ENCODE measurements around the gene RIMS1.
"Not testable (repeated sequence)": the region's sequence is repeated elsewhere in the genome, so short reads cannot be mapped to it uniquely, and the experiment has no call there.

The RIMS1 gene

DNA sequence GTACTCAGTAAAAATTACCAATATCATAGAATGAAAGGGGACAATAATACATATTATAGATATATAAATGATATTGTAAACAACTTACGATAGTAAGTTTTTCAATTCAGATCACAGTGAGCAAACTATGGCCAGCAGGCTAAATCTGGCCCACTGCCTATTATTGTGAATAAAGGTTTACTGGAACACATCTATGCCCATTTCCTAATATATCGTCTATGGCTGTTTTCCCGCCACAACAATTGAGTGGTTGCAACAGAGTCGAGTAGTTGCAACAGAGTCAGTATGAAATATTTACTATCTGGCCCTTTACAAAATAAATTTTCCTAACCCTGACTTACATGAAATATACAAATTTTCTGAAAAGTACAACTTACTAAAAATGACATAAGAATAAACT is 438.2 kb downstream of the RIMS1 start:
- ATAC-seq (replicated peaks) (no peak), DNase-seq (no peak)
- no peaks in the 10 kb centered on the region for H3K36me3 Mint-ChIP-seq
- H3K4me3 Mint-ChIP-seq: no peak overlapping the region
- H3K27me3 Mint-ChIP-seq: peaks cover 8 to 21% of the 10 kb centered on the region in 2 donors
- H3K4me1 Mint-ChIP-seq: no peaks in the 10 kb centered on the region
- H3K9me3 Mint-ChIP-seq: no peaks in the 10 kb centered on the region
- no peak overlapping the region for H3K27ac Mint-ChIP-seq

DNA sequence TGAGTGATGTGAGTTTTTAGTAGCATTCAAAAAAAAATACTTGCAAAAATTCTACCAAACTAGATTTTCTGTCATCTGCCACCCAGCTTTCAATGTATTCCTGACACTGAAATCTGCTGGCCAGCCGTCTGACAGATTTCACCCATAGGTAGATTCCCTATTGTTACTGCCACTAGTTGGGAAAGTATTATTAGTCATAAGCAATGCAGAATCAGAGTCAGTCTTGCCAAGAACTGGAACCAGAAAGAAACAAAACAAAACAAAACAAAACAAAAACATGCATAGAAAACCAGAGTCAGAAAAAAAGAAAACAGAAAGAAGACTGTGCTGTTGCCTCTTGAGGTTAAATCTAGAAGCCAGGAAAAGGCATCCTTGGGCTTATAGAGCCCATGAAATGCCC is 442.4 kb downstream of the RIMS1 start:
- no peak for ATAC-seq (replicated peaks)
- no peaks in the 10 kb centered on the region for H3K9me3 Mint-ChIP-seq
- H3K36me3 Mint-ChIP-seq: no peaks in the 10 kb centered on the region
- DNase-seq: no peak
- H3K4me1 Mint-ChIP-seq: no peaks in the 10 kb centered on the region
- H3K27ac Mint-ChIP-seq: no peak overlapping the region
- H3K27me3 Mint-ChIP-seq: peaks cover 20 to 22% of the 10 kb centered on the region in 2 donors
- H3K4me3 Mint-ChIP-seq: no peak overlapping the region

DNA sequence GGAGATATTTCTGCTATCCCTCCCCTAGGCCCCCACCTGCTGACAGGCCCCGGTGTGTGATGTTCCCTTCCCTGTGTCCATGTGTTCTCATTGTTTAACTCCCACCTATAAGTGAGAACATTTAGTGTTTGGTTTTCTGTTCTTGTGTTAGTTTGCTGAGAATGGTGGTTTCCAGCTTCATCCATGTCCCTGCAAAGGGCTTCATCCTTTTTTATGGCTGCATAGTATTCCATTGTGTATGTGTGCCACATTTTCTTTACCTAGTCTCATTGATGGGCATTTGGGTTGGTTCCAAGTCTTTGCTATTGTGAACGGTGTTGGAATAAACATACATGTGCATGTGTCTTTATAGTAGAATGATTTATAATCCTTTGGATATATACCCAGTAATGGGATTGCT is 448.9 kb downstream of the RIMS1 start:
- not testable (repeated sequence) for DNase-seq; H3K4me1 Mint-ChIP-seq; H3K36me3 Mint-ChIP-seq; H3K27ac Mint-ChIP-seq; H3K9me3 Mint-ChIP-seq; H3K4me3 Mint-ChIP-seq; ATAC-seq (replicated peaks)
- H3K27me3 Mint-ChIP-seq: peaks cover 0 to 16% of the 10 kb centered on the region in 2 donors

DNA sequence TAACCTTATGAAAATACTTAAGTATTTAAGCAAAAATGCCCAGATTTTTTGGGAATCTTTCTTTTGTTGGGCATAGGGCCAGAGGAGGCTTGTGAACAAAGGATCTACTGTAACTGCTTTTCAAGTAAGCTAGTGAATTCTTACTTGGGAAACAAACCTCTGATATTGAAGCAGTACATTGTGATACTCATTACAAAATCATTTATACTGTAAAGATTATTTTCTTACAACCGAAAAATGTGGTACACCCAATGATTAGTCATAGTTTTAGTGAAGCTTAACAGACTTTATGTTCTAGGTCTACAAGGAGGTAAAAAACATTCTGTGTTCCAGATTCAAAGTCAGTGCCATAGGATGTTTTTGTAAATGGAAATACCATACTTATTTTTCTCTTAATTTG is 462.6 kb downstream of the RIMS1 start:
- H3K36me3 Mint-ChIP-seq: no peaks in the 10 kb centered on the region
- peaks cover 0 to 5% of the 10 kb centered on the region in 2 donors for H3K27me3 Mint-ChIP-seq
- no peak overlapping the region for H3K4me3 Mint-ChIP-seq
- no peaks in the 10 kb centered on the region for H3K9me3 Mint-ChIP-seq
- H3K27ac Mint-ChIP-seq: no peak overlapping the region
- H3K4me1 Mint-ChIP-seq: no peaks in the 10 kb centered on the region
- no peak for ATAC-seq (replicated peaks)
- no peak for DNase-seq

DNA sequence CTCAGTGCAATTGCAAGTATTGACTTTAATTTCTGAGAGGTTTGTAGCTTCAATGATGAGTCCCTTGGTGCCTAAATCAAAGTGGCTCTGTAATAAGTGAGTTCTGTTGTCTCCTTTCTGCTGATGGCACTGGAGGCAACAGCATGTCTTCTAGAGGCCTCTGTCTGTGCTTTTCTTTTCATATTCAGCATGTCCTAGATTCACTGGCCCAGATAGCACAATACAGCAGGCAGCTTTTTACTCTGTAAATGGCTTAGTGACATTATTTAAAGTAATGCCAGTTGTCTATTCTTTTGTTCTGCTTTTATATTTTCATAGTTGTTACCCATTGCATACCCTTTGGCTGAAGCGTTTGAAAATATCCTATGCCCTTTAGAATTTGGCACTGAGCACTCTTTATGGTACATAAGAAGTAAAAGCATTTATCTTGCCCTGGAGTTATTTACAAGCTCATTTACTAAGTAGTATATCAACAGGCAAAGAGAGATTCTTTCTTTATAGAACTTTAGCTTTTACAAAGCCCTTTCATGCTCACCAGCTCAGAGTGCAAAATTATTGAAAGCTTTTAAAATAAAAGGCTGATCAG is 464.0 kb downstream of the RIMS1 start:
- Mint-ChIP-seq H3K27me3 (peaks cover under 1 to 5% of the 10 kb centered on the region in 2 donors), H3K4me3 (no peak overlapping the region), H3K9me3 (no peaks in the 10 kb centered on the region), H3K4me1 (no peaks in the 10 kb centered on the region), H3K27ac (no peak overlapping the region), H3K36me3 (no peaks in the 10 kb centered on the region)
- DNase-seq (no peak), ATAC-seq (replicated peaks) (no peak)

DNA sequence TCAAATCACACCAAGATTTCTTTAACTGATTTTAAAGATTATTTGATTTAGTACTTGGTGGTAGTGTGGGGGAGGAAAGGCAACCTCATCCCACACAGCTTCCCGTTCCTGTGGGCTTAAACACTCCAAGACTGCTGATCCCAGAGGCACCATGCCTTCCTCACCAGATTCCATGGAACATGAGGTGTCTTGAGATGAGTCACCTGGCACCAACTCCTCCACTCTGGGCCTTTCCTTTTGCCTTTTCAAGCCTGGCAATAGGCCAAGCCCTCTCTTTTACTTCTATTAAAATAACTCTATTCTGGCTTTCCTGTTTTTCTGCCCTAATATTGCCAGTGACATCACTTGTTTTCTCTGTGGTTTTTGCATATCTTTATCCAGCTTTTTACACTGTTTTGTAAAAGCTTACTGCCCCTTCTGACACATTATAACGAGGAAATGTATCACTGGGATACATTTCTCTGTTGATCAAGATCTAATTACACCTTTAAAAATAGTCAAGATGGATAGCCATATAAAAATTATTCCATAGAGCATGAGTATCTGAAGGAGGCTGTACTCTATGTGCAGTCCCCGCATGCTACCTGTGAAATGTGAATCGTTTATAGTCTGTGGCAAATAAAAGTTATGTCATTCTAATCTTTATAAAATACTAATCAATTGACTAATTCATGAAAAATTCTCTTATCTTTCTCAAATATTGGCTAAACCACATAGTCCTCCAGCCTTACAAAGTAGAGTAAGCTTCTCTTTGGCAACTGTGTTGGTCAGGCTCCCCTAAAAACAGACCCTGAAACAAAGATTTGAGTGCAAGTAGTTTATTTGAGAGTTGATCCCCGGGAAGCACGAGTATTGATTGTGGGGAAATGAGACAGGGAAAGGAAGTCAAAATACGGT is 477.7 kb downstream of the RIMS1 start:
- Mint-ChIP-seq H3K27ac (no peak overlapping the region), H3K27me3 (peaks cover 4 to 26% of the 10 kb centered on the region in 2 donors), H3K9me3 (no peaks in the 10 kb centered on the region), H3K4me1 (peaks cover 0 to 2% of the 10 kb centered on the region in 2 donors), H3K4me3 (no peak overlapping the region), H3K36me3 (no peaks in the 10 kb centered on the region)
- DNase-seq (no peak), ATAC-seq (replicated peaks) (no peak)

DNA sequence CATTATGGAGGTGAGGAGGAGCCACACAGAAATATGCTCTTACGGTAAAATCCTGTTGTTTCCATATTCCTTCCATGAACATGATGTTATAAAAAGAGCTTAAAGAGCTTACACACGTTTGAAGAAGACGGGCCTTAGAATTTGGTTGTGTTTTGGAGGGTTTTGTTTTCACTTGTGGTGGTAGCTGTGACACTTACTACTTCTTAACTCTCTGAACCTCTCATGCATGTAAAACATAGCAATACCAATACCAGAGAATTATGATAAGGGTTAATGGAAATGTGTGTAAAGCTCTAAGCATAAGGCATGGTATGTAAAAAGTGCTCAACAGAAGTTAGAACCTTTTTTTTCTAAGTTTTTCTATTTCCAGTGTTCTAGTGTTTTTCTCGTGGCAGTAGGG is 479.4 kb downstream of the RIMS1 start:
- Mint-ChIP-seq H3K4me1 (peaks cover 0 to 2% of the 10 kb centered on the region in 2 donors), H3K36me3 (no peaks in the 10 kb centered on the region), H3K4me3 (no peak overlapping the region), H3K9me3 (no peaks in the 10 kb centered on the region), H3K27ac (no peak overlapping the region), H3K27me3 (peaks cover 4 to 26% of the 10 kb centered on the region in 2 donors)
- no peak for DNase-seq
- ATAC-seq (replicated peaks): no peak

DNA sequence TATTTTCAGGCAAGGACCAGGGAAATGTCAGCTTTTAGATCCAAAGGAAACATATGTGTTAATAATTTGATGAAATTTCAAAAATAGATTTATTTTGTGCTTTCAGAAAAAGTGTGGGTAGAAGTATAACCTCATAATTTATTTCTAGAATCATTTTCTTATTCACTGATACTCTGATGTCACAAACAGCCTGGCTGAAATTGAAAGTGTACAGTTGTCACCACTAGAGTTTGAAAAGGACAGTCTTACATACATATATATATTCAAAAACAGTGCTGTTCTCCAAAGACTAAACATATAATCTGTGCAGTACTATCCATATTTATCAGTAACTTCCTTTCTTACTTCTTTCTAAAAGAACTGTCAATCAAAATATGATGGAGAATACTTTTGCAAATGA is 481.1 kb downstream of the RIMS1 start:
- Mint-ChIP-seq H3K9me3 (no peaks in the 10 kb centered on the region), H3K4me1 (peaks cover 6 to 9% of the 10 kb centered on the region in 2 donors), H3K27me3 (peaks cover 0 to 26% of the 10 kb centered on the region in 2 donors), H3K4me3 (no peak overlapping the region), H3K27ac (no peak overlapping the region), H3K36me3 (no peaks in the 10 kb centered on the region)
- ATAC-seq (replicated peaks) (no peak), DNase-seq (no peak)

DNA sequence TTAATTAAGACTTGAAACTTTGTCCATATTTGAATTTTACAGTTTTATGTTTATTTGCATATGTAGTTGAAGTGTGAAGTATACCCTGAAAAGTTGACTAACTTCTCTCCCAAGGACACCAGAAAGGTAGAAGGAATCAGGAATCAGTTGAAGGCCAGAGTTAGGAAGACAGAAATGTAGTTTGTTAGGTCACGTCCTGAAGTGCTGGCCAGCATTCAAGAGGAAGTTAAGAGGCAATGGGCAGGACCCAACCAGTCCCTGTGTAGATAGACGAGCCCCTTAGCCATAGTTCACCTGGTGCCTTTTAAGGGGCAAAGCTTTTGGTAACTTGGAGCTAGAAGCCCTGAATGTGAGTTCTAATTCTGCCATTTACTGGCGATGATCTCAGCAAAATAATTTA is 485.1 kb downstream of the RIMS1 start:
- H3K9me3 Mint-ChIP-seq: no peaks in the 10 kb centered on the region
- no peak overlapping the region for H3K27ac Mint-ChIP-seq
- no peak for ATAC-seq (replicated peaks)
- H3K27me3 Mint-ChIP-seq: no peaks in the 10 kb centered on the region
- H3K4me3 Mint-ChIP-seq: no peak overlapping the region
- H3K36me3 Mint-ChIP-seq: no peaks in the 10 kb centered on the region
- no peak for DNase-seq
- peaks cover 6 to 9% of the 10 kb centered on the region in 2 donors for H3K4me1 Mint-ChIP-seq

DNA sequence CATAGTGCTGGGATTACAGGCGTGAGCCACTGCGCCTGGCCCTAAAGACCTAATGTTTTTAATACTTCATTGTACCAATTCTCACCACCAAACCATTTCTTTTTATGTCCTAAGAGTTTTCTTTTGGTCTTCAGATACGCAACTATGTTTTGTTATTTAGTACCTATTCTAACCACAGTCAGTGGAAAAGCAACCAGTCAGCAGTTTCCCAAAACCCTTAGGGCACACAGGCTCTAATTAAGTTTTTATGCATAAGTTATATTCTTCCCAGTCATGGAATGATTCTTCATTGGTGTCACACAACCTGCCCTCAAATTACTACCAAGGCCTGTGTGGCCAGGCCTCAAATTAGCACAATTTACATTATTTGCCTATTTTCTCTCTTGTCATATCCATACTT is 487.8 kb downstream of the RIMS1 start:
- DNase-seq (no peak), ATAC-seq (replicated peaks) (no peak)
- peaks cover 0 to 4% of the 10 kb centered on the region in 2 donors for H3K27me3 Mint-ChIP-seq
- no peaks in the 10 kb centered on the region for H3K9me3 Mint-ChIP-seq
- H3K27ac Mint-ChIP-seq: no peak overlapping the region
- H3K4me1 Mint-ChIP-seq: peaks cover 4 to 9% of the 10 kb centered on the region in 2 donors
- H3K36me3 Mint-ChIP-seq: no peaks in the 10 kb centered on the region
- H3K4me3 Mint-ChIP-seq: no peak overlapping the region

DNA sequence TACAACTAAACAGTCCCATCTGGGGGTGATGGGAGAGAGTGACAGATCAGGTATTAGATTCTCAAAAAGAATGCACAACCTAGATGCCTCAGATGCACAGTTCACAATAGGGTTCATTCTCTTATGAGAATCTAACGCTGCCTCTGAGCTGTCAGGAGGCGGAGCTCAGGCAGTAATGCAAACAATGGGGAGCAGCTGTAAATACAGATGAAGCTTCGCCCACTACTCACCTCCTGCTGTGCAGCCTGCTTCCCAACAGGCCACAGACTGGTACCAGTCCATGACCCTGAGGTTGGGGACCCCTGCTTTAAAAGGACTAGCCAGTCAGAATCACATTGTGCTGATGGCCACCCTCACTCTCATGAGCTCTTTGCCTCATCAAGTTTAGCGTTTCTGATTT is 488.5 kb downstream of the RIMS1 start:
- no peaks in the 10 kb centered on the region for H3K9me3 Mint-ChIP-seq

DNA sequence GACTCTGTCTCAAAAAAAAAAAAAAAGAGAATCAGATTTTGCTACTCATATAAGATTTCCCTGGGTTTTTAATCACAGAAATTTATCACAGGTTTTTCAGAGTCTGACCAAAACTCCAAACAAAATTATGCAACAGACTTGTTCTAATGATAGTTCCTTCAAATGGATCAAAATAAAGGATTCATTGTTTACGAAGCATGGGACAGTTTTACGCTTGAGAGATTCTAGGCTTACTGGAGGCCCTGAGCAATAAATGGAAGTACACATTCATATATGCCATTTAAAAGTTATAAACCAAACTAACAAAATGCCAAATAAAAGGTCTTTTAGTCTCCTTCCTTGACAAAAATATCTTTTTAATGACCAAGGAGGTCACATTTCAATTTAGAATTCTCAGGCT is 490.4 kb downstream of the RIMS1 start:
- DNase-seq (no peak), ATAC-seq (replicated peaks) (no peak)

More for the DNA sequence above, 488.5 kb downstream of the RIMS1 start:
- H3K4me1 Mint-ChIP-seq: peaks cover 4 to 9% of the 10 kb centered on the region in 2 donors
- no peak overlapping the region for H3K27ac Mint-ChIP-seq
- no peak for DNase-seq
- no peaks in the 10 kb centered on the region for H3K36me3 Mint-ChIP-seq
- H3K27me3 Mint-ChIP-seq: peaks cover 0 to 4% of the 10 kb centered on the region in 2 donors
- ATAC-seq (replicated peaks): no peak
- H3K4me3 Mint-ChIP-seq: no peak overlapping the region

DNA sequence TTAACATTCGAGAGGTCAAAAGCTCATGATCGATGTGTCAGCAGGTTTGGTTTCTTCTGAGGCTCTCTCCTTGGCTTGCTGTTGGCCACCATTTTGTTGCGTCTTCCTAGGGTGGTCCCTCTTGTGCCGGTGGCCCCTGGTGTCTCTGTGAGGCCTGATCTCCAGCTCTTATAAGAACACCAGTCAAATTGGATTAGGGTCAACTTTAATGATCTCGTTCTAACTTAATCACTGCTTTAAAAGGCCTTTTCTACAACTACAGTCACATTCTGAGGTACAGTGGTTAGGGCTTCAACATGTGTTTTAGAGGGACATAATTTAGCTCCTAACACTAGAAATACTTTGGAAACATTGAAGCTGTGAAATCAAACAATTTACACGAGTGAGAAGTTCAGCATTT is 494.7 kb downstream of the RIMS1 start:
- Mint-ChIP-seq H3K4me3 (no peak overlapping the region), H3K9me3 (peaks cover 0 to 1% of the 10 kb centered on the region in 2 donors), H3K4me1 (peaks cover 10 to 17% of the 10 kb centered on the region in 2 donors), H3K36me3 (no peaks in the 10 kb centered on the region), H3K27ac (peak overlapping the region; percentile 63), H3K27me3 (peaks cover 0 to 4% of the 10 kb centered on the region in 2 donors)
- ATAC-seq (replicated peaks) (no peak), DNase-seq (no peak)

More for the DNA sequence above, 490.4 kb downstream of the RIMS1 start:
- Mint-ChIP-seq H3K36me3 (no peaks in the 10 kb centered on the region), H3K9me3 (peaks cover 0 to 1% of the 10 kb centered on the region in 2 donors), H3K4me1 (no peaks in the 10 kb centered on the region), H3K4me3 (no peak overlapping the region), H3K27ac (no peak overlapping the region), H3K27me3 (peaks cover 0 to 4% of the 10 kb centered on the region in 2 donors)

DNA sequence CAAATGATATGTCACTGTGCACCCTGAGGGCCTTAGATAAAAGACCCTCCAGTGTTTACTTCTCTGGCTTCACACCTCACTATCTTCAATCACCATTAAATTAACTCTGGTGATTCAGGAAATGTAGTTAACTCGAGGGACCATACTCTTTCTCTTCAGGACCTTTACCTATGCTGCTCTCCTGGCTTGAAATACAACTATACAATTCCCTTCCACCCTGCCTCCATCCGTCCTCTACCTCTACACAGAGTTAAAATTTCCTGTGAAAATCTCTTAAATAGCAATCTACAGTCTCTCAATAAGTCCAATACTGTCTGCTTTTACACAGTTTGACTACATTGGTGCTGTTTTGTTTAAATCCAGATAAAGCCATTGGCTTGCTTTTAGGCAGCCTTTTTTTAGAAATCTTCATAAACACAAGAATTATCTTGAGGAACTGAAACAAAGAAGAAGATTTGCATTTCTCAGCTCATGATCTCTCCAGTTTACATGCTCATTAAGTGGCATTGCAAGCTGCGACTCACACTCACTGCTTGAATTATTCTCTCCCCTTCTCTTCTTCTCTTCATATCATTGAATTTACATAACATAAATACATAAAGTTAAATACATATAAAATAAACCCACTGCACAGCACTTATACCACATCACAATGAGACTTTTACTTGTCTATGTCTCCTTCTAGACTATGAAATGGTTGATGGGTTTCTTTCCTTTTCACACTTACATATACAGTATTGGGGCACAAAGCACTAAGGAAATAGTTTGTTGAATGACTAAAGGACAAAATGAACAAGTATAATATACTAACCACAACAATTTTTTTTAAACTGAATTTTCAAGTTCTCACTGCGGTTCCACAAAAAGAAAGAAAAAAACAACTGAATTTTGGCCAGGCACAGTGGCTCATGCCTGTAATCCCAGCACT is 496.5 kb downstream of the RIMS1 start:
- ATAC-seq (replicated peaks) (peak; percentile 91 to 97), DNase-seq (no peak)
- Mint-ChIP-seq H3K27me3 (peaks cover 0 to 6% of the 10 kb centered on the region in 2 donors), H3K9me3 (peaks cover 0 to 3% of the 10 kb centered on the region in 2 donors), H3K4me3 (peak overlapping the region; percentile 26 to 52), H3K27ac (peak overlapping the region; percentile 57), H3K4me1 (peaks cover 10 to 17% of the 10 kb centered on the region in 2 donors), H3K36me3 (no peaks in the 10 kb centered on the region)

All from stimulated activated naive B cell treated with anti-CD40 and anti-IgM and Interleukin-4, amounts not matched to agents 10 μg/mL and 1 μg/mL and 100 μg/mL, for 72 hours (primary cell).